ENCODE data around the gene B3GAT1. TPM values are rescaled to one million over a fixed set of nuclear protein-coding genes. Genes with fewer than 3 reads are reported as not detected.
"Not testable (repeated sequence)": the region's sequence is repeated elsewhere in the genome, so short reads cannot be mapped to it uniquely, and the experiment has no call there.

Gene B3GAT1, protein sequence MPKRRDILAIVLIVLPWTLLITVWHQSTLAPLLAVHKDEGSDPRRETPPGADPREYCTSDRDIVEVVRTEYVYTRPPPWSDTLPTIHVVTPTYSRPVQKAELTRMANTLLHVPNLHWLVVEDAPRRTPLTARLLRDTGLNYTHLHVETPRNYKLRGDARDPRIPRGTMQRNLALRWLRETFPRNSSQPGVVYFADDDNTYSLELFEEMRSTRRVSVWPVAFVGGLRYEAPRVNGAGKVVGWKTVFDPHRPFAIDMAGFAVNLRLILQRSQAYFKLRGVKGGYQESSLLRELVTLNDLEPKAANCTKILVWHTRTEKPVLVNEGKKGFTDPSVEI
- not detected in 2 replicates for total RNA-seq

DNA sequence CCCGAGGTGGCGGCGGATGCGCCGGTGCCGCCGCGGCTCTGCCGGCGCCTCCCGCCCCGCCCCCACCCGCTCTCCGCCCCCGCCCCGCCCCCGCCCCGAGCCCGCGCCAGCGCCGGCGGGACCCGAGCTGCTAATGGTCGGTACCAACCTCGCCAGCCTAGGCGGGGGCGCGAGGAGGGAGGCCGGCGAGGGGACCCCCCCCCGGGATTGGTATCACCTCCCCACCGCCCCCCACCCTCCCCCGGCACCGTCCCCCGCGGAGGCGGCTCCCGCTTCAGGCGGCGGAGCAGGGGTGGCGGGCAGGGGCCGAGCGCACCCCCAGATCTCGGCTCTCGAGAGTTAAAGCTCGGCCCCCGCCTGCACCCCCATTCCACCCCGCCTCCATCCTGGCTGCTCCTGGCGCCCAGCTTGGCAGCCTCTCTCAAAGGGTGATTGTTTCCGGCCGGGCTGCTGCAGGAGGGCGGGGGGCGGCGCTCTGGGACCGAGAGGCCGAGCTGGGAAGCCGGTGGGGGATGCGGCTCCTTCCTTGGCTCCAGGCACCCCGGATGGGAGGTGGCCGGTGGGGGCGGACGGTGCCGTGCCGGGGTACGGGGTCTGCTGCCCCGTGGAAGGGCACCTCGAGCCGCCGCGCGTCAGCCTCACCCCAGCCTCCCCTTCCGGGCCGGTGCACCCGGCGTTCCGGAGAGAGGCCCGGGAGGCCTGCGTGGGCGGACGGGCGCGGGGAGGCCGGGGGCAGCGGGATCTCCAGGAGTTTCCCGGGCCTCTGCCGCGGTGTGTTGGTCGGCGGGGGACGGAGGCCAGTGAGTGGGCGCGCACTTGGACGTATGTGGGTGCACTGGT lies at the start of gene B3GAT1:
B3GAT1 (minus strand) TSS at position 40 of the 840 bp plus-strand sequence. CDS start 24,583 bp downstream, outside the sequence.
- DNase-seq (ENCODE audit: low read depth in 2 of 2), result no peak

- no peak for DNase-seq (ENCODE audit: low read depth in 2 of 2)
Measured at GRCh38 chr11:134461621-134462020, 49.6 kb upstream of the B3GAT1 start.

- DNase-seq (ENCODE audit: low read depth in 2 of 2), result no peak
Measured at GRCh38 chr11:134460881-134461280, 48.8 kb upstream of the B3GAT1 start.

- no peak for DNase-seq (ENCODE audit: low read depth in 2 of 2)
Measured at GRCh38 chr11:134460062-134460561, 48.1 kb upstream of the B3GAT1 start.

GRCh38 chr11:134459246-134460061 lies 47.4 kb upstream of the B3GAT1 start:
- DNase-seq (ENCODE audit: low read depth in 2 of 2), result no peak

DNA sequence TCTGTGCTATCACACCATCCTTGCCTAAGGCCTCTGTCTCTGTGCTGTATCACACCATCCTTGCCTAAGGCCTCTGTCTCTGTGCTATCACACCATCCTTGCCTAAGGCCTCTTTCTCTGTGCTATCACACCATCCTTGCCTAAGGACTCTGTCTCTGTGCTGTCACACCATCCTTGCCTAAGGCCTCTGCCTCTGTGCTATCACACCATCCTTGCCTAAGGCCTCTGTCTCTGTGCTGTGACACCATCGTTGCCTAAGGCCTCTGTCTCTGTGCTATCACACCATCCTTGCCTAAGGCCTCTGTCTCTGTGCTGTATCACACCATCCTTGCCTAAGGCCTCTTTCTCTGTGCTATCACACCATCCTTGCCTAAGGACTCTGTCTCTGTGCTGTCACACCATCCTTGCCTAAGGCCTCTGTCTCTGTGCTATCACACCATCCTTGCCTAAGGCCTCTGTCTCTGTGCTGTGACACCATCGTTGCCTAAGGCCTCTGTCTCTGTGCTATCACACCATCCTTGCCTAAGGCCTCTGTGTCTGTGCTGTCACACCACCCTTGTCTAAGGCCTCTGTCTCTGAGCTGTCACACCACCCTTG lies 45.5 kb upstream of the B3GAT1 start:
- not testable (repeated sequence) for DNase-seq (ENCODE audit: low read depth in 2 of 2)

- no peak for DNase-seq (ENCODE audit: low read depth in 2 of 2)
Measured at GRCh38 chr11:134455516-134455915, 43.5 kb upstream of the B3GAT1 start.

GRCh38 chr11:134454146-134454690 lies 42.2 kb upstream of the B3GAT1 start:
- DNase-seq (ENCODE audit: low read depth in 2 of 2), result no peak

- DNase-seq (ENCODE audit: low read depth in 2 of 2), result no peak
Measured at GRCh38 chr11:134453441-134453840, 41.4 kb upstream of the B3GAT1 start.

GRCh38 chr11:134452838-134453155 lies 40.8 kb upstream of the B3GAT1 start:
- DNase-seq (ENCODE audit: low read depth in 2 of 2), result no peak

DNA sequence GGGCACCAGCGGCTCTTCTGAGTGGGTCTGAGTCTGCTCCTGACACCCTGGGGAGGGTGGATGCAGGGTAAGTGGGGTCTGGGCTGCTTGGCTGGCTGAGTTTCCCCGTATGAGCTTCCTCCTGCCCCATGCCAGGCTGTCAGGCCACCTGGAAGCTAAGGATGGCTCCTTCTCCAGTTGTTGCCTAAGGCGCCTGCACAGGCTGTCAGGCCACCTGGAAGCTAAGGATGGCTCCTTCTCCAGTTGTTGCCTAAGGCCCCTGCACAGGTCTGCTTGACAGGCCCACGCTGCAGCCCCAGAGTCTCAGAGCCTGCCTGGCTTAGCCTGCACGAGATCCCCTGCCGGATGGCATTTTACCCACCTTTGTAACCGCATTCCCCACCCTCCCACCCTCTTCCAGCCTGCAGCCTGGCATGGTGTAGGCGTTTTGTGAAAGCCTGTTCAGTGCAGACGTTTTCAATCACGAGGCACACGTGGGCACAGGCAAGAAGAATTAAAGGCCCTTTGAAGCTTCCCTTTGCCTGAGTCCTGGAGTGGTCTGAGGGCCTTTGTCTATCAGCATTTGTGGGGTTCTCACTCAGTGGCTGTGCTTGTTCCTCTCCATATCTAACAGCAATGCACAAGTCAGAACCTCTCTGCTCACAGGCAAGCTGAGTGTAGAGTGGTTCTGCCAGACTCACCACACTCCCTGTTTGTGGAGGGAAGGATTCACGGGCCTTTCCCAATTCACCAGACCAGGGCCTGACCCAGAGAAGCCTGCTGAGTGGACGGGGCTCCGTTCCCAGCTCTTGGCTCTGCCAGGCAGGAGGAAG lies 40.2 kb upstream of the B3GAT1 start:
- DNase-seq (ENCODE audit: low read depth in 2 of 2), result no peak

GRCh38 chr11:134450186-134450585 lies 38.1 kb upstream of the B3GAT1 start:
- no peak for DNase-seq (ENCODE audit: low read depth in 2 of 2)

DNA sequence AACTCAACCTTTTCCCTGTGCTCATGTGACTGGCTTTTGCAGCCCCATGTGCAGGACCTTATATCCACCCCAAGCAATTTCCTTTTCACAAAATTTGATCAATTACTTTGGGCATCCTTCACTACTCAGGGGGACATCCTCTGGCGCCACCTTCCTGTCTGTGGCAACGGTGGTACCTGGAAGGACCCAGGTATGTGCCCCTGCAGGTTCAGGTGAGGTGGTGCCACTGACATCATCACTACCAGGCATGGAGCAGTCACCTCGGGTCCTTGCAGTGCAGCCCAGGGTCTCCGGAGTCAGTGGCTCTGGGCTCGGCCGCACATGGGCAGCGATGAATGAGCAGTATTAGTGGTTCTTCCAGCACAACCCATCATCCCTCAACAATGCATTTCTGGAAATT lies 37.7 kb upstream of the B3GAT1 start:
- DNase-seq (ENCODE audit: low read depth in 2 of 2), result no peak

GRCh38 chr11:134449051-134449450 lies 37.0 kb upstream of the B3GAT1 start:
- no peak for DNase-seq (ENCODE audit: low read depth in 2 of 2)

GRCh38 chr11:134447696-134448095 lies 35.7 kb upstream of the B3GAT1 start:
- no peak for DNase-seq (ENCODE audit: low read depth in 2 of 2)

DNA sequence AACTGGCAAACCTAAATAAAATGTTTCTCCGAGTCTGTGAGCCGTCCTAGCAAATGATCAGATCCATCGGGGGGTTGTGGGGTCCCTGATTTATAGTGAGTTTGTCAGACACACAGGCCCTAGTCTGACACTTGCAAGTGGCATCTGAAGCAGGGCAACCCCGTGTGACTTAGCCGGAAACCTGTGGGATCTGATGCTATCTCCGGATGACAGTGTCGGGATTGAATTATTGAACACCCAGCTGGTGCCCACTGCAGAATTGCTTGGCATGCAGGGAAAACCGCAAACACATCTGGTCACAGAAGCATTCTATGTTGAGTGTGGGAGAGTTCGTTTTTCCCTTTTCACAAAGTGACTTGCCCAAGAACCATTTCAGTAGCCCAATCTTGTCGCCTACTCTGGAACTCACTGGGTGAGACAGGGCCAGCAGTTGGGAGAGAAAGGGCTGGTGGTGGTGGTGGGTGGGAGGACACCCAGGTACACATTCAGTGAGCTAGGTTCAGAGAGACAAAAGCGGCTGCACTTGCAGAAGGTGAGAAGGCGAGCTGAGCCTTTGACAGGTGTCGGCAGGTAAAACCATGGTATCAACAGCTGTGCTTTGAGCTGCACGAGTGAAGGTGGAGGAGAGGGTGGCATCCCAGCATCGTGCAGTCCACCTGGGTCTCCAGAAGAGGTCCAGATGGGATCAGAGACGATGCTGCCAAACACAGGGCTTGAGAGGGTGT lies 33.7 kb upstream of the B3GAT1 start:
- DNase-seq (ENCODE audit: low read depth in 2 of 2), result no peak

DNA sequence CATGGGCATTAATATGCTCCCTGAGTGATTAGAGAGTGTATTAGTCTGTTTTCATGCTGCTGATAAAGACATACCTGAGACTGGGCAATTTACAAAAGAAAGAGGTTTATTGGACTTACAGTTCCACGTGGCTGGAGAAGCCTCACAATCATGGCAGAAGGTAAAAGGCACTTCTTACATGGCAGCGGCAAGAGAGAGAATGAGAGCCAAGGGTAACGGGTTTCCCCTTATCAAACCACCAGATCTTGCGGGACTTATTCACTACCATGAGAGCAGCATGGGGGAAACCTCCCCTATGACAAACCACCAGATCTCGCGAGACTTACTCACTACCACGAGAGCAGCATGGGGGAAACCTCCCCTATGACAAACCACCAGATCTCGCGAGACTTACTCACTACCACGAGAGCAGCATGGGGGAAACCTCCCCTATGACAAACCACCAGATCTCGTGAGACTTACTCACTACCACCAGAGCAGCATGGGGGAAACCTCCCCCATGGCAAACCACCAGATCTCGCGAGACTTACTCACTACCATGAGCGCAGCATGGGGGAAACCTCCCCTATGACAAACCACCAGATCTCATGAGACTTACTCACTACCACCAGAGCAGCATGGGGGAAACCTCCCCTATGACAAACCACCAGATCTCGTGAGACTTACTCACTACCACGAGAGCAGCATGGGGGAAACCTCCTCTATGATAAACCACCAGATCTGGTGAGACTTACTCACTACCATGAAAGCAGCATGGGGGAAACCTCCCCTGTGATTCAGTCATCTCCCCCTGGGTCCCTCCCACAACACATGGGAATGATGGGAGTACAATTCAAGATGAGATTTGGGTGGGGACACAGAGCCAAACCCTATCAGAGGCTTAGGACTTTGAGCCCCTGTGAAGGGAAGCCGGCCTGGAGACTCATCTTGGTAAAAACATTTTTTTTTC lies 32.4 kb upstream of the B3GAT1 start:
- DNase-seq (ENCODE audit: low read depth in 2 of 2), result not testable (repeated sequence)

GRCh38 chr11:134443246-134443645 lies 31.2 kb upstream of the B3GAT1 start:
- no peak for DNase-seq (ENCODE audit: low read depth in 2 of 2)
